NCI-H748 (cell line): ENCODE measurements around the gene PAH.
A peak's percentile ranks its signal among the peaks of the same experiment; 100 is the strongest.

Experiments used
- DNase-seq: peaks from one replicate; lab custom pipeline; 2025; ENCODE audit not compliant: unreplicated experiment; lab: John Stamatoyannopoulos, UW

Gene PAH

DNA sequence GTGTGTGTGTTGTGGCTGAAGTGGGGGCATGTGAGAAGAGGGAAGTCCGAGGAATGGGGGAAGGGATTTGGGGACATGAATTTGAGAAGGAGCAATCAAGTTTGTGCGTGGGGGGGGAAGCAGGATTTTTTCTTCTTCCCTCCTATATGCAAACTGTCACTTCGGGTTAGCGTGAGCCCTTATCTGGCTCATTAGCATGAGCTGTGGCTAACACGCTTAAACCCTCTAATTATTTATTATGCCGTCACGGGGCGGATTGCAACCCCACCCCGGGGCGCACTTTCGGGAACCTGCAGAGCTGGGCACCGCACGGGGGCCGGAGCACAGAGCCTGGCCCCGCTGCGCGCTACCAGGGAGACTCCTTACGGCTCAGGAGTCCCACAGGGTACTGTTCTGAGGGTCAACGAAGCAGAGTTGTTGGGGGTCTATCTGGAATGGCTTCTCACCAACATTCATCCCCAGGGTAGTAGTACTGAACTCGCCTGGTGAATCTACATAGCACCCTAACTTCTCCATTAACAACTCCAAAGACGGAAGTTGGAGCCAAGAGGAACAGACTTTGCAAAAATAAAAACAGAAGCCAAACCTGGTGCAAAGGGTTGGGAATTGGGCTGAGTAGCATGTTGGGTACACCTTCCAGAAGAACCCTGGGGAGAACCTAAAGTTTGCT lies 34.0 kb upstream of the PAH start:
- peak; percentile 88 for DNase-seq

DNA sequence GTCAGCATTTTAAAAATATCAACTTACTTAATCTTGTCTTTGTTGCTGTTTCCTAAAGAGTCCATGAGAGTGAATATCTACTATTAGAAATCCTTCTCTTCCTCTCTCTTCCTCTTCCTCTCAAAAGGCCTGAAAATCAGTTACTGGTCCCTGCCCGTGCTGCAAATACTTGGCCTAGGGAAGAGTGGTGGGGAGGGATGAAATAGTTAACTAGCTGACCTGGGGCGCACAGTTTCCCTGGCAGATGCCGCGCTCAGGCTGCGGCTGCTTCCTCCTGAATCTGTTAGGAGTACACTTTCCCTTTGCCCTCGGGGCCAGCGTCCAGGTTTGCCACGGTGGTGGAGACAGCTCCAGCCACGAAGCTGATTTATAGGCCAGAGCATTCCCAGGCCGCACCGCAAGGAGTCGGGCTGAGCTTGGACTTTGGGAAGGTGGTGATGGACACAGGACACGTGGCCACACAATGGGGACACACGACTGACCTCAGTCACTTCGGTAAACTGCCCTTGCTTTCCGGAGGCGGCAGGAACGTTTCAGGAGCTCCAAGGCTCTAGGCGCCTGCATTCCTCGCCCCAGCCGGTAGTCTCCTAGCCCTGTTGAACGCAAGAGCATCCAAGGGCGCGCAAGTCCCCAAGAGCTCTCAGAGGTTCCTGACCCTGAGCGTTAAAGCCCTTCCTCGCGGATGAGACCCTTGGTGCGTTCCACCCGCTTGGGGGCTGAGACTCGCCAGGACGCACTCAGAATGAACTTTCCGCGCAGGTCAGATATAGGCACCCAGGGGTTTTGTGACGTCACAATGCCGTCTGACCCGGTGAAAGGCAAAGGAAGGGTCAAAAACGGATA lies 33.3 kb upstream of the PAH start:
- DNase-seq: peak; percentile 98

DNA sequence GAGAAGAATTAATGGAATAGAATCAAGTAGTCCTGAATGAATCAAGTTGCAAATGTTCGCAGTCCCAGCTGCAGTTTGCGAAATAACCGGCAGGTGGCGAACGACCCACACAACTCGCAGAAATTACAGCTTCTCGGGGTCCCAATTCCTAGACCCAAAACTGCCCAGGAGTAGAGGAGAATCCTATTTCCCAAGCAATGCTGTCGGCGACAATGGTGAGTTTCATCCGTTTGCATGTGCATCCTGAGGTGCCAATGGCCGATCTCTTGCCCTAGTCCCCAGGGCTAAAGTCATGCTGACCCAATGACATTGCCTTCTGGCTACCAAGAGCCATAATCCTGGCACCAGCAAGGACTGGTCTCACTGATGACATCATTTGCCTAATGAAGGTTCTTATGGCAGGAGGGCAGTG lies 31.9 kb upstream of the PAH start:
- peak; percentile 91 for DNase-seq

DNA sequence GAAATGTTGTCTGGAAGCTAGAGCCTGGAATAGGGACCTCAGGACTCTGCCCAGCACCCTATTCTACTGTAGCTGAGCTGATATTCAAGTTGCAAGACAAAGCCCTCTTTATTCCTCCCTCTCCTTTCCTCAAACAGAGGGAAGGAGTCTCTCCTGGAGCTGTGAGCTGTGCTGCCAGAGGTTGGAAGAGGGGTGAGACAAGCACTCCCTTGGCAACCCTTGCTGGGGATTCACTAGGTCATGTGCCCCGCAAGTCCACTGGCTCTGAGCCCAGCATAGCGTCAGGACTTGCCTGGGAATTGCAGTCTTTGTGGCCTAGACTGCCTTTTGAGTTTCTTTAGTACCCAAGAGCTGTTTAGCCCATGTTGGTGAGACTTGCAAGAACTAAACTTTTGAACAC lies 29.0 kb upstream of the PAH start:
- DNase-seq: no peak

DNA sequence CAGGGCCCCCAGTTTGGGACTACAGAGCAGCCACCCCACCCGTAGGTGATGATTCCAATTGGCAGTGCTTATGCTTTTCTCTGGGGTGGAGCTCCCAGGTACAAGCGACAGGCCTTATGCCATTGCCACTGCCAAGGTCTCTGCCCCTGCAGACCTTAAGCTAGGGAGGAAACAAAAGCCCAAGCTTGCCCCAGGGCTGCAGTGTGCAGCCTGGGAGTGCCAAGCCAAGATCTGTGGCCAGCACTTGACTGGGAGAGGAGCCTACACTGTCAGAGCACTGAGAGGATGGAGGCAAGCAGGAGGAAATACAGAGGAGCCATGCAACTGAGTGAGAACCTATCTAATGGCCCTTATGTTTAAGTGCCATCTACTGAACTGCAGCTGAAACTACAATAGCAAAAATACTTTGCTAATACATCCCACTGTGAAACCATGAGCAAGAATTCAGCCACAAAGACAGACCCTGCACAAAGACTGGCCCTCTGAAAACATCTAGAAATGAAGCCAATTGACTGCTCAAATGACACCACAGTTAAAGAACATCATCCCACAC lies 22.7 kb upstream of the PAH start:
- DNase-seq: peak; percentile 6

DNA sequence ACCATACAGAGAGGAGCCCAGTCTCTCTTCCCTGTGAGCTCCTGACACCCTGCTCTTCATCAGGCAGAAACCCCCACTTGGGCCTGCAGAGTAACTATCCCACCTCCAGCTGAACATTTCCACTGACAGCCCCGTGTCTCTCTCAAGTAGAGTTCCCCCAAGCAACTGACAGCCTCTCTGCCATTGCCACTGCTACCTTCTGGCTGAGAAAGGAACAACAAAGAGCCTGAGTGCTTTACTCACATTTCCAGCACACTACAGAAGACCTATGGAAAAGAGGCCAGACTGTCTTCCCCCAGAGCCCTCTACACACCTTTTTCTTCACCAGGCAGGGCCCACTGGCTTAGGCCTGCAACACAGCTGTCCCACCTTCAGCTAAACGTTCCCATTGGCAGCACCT lies 22.0 kb upstream of the PAH start:
- no peak for DNase-seq

DNA sequence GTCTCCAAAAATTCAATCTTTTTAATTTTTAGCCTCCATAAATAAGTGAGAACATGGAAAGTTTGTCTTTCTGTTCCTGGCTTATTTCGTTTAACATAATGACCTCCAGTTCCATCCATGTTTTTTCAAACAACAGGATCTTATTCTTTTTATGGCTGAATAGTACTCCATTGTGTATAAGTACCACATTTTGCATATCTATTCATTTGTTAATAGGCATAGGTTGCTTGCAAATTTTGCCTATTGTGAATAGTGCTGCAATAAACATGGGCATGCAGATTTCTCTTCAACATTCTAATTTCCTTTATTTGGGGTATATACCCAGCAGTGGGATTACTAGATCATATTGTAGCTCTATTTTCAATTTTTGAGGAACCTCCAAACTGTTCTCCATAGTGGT lies 16.1 kb upstream of the PAH start:
- no peak for DNase-seq

DNA sequence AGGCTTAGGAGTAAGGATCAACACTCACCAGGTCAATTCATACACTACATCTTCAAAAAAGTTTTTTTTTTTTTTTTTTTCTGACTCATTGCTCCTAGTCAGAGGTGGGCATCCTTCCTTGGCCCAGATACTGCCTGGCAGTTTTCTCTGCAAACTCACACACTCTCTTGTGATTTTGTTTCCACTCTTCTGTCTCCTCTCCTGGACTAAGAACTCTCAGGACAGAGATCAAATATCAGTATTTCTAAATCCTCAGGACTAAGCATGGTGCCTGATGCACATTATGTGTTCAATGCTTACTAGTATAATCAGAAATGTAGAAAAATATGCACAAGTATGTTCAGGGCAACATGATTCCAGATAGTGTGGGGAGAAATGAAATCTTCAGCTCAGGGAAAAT lies 10.2 kb upstream of the PAH start:
- no peak for DNase-seq

DNA sequence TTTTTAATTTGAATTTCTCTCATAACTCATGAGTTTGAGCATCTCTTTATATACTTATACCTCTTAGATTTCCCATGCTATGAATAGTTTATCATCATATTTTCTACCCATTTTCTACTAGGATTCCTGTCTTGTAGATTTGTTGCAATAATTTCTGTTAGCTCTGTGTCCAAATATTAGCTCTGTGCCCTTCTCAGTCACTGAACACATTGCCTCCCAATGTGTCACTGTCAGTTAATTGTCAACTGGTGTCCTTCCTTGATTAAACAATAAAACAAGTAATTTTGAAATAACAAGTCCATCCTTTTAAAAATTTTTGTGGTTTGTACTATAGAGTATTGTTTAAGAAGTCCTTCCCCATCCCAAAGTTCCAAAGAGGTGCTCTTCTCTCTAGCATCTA lies 4.2 kb upstream of the PAH start:
- DNase-seq: no peak

DNA sequence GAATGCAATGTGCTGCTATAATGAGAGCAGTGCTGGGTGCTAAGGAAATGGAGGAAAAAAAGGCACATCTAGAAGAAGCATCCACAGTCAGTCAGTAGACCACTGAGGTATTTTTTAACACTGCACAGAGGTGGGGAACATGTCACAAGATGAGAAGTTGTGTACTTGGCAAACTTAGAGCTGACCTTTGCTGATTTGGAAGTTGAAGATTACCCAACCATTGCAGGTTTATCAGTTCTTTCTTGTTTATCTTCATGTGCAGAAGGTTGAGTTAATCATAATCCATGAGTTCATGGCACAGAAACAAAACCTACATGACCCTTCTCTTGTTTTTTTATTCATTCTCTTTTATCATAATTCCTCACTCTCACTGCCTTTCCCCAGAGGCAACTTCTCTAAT lies 3.2 kb upstream of the PAH start:
- DNase-seq: no peak

DNA sequence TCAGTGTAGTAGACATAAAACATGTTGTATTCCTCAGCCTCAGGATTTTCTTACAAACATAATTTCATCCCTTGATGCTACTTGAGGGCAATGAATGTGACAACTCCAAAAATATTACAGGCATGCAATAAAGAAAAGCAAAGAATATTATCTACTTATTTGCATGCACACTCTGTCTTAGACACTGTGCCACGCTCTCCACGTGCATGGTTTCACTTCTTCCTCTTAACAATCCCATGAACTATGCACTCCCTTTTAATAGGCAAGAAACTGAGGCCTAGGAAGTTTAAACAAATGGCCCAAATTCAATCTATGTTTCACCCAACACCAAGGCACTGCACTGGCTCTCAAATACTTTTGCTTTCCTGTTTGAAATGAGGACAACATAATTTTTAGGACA lies 1.8 kb upstream of the PAH start:
- no peak for DNase-seq

DNA sequence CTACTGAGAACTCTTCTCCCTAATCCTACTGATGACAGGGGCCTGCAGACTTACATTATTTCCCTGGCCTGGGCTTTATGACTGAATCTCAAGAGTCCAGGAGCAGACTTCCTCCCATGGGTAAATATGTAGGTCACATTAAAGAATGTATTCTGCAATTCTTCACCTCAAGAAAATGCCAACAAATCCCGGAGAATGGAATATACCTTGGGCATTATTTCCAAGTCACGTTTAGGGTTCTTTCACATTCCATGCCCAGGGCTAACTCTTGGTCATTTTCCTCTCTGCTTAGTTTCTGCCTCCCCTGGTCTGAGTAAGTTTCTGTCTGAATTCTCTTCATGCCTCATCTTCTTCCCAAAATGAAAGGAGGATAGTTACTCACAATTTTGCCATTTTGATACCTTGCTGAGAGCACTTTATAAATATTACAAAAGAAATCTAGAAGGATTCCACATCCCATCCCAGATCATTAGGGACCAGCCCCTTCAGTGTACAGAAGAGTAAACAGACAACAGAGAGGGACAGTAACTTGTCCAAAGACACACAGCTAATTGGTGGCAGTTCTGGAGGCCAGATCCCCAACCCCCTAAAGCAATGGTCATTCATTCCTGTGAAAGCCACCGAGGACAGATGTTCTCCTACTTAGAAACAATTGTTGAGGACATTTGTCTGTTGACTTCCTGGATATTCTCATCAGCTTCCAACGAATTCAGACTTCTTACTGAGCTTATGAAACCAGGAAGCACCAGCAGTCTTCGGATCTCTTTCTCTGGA lies 605 bp downstream of the PAH start:
- DNase-seq: no peak

DNA sequence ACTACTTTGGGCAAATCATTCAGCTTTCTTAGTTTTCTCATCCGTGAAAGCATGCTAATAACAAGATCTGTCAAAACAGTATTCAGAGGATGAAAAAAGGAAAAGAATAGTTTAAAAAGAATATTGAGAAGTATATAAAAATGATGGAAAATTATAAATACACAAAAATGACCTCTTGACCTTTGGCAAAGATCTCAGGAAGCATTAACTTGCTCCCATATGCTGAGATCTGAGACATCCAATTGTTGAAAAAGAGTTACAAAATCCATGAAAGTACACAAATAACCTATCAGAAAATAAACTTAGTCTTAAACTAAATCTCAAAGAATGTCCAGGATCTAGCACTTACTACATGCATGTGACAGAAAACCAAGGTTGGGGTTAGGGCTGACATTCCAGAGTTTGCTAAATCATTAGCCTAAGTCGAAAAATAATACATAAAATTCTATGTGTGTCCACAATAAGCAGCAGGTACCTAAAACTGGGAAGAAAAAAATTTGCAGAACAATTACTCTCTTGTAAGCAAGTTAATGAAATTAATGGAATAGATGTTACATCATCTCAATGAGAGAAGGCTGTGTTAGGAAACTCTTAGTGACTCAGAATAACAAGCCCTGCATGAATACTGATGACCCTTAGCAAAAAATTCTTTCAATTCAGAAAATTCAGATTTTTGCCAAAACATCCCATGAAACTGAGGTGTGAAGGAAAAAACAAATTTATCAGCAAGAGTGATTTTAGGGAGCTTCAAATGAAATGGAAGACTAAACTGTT lies 3.4 kb downstream of the PAH start:
- DNase-seq: no peak

DNA sequence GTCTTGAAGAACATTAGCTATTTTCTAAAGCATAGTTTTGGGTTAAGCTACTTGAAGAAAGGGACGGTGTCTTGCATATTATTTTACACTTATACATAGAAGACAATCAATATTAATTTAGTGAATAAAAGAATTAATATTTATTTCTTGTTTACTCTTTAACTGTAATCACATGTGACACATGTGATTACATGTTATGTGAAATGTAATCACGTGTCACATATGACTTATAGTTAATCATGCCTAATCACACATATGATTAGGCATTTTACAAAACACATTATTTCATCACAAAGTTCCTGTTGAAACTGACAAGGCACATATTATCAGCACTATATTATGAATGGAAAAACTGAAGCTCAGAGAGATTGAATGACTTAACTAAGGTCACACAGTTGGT lies 4.8 kb downstream of the PAH start:
- no peak for DNase-seq

DNA sequence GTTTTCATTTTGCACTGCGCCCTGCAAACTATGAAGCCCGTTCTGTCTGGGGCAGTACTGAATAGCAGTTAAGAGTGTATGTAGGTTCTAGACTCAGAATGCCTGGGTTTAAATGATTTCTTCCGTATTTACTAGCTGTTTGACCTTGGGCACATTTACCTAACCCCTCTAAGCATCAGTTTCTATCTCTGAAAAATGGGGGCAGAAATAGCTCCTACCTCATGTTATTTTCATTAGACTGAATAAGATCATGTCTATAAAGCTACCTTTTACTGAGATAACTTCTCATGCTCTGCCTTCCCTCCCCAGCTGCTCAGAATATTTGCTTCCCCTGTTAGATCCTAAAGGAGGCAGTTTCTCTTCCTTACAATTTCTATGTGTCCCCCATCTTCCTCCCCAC lies 5.7 kb downstream of the PAH start:
- no peak for DNase-seq

DNA sequence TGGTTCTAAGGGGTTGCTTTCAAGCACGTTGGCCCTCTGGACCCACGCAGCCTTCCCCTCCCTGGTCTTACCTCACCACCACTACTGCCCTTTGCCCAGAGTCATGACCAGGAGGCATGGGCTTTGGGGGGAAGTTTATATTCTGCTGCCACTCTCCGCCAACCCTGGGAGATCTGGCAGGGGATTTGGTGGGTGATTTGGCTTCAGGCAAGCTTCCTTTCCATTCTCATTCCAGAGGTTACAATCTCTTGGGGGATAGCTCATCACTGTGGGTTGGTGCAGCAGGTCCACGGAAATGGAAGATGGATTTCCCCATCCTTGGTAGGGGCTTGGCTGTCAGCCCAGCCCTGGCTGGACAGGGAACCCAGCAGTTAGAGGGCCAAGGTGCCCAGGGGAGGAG lies 6.3 kb downstream of the PAH start:
- no peak for DNase-seq

DNA sequence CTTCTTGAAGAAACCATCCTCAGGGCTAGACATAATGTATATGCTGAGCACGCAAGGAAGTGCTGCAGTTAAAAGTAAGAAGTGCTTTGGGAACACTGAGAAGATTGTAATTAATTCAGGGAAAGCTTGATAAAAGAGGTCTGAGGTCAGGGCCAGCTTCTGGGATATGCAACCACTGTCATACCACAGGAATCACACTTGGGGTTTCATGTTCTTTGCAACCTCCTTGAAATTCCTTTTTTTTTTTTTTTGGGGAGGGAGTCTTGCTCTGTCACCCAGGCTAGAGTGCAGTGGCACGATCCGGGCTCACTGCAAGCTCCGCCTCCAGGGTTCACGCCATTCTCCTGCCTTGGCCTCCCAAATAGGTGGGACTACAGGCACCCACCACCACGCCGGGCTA lies 6.9 kb downstream of the PAH start:
- DNase-seq: no peak

DNA sequence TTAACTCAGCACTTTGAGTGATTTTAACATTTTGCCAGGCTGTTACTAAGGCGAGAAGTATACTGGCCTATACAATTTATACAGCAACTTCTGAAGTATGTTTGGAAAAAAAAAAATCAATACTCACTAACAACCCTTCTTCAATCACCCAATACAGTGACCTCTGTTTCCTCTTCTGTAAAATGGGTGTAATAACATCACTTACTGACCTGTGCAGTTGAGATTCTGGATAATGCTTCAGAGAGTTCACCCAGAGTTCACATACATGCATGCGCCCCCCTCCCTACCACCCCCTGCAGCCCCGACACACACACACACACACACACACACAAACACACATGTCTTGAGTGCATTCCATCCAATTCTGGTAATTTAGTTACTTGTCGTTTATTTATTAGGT lies 9.1 kb downstream of the PAH start:
- no peak for DNase-seq

DNA sequence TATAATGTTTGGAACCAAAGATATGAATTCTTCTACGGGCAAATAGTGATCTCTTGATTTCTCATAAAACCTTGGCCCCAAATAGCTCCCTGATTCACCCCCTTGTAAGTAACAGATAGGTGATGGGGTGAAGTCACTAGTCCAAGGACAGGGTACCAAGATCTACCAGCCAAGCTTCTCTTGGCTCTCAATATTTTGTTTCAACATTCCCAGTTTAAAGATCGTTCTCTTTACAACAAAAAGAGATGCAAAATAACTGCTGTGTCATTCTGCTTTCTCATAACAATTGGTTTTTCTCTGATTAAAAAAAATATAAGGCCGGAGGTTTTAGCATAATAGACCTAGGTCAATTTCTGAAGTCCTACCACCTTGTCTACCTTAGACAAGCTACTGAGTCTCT lies 11.8 kb downstream of the PAH start:
- DNase-seq: no peak

DNA sequence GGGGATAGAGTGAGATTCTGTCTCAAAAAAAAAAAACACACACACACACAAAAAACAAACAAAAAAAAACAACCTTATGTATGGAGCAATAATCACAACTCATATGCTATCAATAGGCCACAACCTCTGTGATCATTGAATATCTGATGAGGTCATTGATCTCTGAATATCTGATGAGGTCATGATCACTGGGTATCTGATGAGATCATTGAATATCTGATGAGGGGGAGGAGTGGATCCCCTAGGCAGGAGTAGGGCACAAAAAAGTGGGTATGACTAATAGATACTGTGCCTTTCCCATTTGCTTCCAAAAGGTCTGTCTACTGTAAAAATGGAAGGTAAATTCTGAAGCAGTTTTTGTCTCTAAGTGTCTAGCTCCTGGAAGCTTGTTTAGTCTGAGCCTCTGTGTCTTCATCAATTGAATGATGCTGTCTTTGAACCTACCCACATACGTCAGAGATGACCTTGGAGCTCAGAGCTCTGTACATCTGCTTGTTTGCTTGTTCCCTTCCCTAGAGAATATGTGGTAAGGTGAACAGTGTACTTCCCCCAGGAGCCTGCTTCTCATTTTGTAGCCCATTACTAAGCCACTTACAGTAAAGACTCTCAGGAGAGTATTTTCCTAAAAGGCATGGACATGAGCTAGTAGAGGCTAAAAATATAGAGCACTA lies 13.6 kb downstream of the PAH start:
- no peak for DNase-seq
